Esophagus squamous epithelium (tissue), 4 donors: ENCODE results near the gene KCNJ6.

Experiments used
- POLR2A ChIP-seq, 4 donors: fragments of 450-650 bp; IDR thresholded peaks; one replicate each; pipeline ENCODE4 v1.6.1; 2017; ENCODE audit warnings: antibody characterized with exemption in 4 of 4, mild to moderate bottlenecking in 4 of 4, moderate library complexity in 3 of 4
- TF ChIP-seq, protein P1 (sequence below), 6 experiments: fragments of 450-650 bp in 4 of 6; fragments of 200-600 bp in 2 of 6; sonication (generic) in 2 of 6; IDR thresholded peaks; one replicate each; pipeline ENCODE4 v1.5.1; 2016 to 2019; ENCODE audit warnings: antibody characterized with exemption in 6 of 6, mild to moderate bottlenecking in 4 of 6, moderate library complexity in 4 of 6

DNA sequence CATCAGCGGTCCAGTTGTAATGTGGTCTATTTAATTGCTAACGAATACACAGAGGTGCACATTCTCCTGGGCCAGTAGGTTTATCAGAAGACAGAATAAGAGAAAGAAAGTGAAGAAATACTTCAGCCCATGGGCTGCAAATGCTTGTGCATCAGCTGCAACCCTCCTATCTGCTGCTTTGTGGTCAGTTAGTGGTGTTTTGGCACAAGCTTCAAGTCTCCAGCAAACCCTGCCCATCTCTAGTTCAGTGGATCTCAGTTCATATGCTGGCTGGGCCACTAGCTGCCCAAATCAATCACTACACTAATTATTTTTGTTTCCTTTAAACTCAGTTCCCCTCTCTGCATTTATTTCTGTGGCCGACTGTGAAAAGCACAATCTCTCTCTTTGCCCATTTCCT is 124.2 kb downstream of the KCNJ6 start:
- TF ChIP-seq, protein P1, sequence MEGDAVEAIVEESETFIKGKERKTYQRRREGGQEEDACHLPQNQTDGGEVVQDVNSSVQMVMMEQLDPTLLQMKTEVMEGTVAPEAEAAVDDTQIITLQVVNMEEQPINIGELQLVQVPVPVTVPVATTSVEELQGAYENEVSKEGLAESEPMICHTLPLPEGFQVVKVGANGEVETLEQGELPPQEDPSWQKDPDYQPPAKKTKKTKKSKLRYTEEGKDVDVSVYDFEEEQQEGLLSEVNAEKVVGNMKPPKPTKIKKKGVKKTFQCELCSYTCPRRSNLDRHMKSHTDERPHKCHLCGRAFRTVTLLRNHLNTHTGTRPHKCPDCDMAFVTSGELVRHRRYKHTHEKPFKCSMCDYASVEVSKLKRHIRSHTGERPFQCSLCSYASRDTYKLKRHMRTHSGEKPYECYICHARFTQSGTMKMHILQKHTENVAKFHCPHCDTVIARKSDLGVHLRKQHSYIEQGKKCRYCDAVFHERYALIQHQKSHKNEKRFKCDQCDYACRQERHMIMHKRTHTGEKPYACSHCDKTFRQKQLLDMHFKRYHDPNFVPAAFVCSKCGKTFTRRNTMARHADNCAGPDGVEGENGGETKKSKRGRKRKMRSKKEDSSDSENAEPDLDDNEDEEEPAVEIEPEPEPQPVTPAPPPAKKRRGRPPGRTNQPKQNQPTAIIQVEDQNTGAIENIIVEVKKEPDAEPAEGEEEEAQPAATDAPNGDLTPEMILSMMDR (IDR thresholded peaks at IDR 0.05), result no peak
- TF ChIP-seq POLR2A (IDR thresholded peaks at IDR 0.05), result no peak
